ENCODE data around the gene C4B.
"Not testable (repeated sequence)": the region's sequence is repeated elsewhere in the genome, so short reads cannot be mapped to it uniquely, and the experiment has no call there.

Gene C4B

DNA sequence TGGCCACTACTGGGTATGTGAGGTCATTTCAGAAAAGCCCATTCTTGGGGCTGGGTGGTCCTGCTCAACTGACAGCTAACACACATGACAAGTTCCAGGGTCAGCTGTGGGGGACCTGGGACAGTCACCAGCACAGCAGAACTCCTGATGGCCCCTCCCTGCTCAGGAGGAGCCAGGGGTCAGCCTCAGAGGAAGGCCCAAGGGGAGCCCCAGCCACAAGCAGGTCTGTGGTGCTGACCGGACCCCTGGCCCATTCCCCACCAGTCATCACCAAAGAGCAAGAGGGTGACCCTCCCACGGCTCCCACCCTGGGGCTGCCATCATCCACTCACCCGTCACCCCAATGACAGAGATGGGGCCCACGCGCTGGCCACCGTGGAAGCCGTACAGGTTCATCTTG is 41.7 kb downstream of the C4B start:
- no peak for DNase-seq

DNA sequence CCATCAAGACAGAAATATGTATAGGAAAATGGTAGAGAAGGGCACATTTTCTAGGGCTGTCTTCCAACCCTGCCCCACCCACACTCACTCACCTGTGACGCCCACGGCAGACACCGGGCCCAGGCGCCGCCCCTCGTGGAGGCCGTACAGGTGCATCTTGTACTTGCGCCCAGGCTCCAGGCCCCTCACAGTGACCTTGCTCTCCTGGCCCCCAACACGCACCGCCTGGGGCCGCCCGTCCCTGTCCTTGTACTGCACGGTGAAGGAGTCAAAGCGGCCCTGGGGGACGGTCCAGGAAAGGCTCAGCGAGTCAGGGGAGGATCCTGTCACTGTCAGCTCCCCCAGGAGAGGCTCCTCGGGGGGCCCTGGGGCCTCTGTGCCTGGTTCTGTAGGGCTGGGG is 43.4 kb downstream of the C4B start:
- no peak for DNase-seq

DNA sequence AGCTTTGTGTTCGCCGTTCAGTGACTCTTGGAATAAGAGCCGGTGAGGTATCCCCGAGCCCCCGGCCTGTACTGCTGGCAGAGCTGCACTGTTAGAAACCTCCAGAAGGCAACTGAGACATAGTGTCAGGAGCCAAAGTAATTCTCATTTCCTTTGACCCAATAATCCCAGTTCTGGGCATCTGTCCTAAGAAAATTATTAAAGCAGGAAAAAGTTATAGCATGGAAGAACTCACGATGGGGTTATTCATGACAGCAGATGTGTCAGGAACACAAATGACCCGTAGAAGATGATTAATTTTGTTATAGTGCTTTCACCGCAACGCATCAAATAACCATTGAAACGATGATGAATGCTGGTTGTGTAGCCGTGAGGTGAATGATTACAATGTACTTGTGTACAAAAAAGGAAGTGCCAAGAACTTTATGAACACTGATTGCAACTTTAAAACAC is 43.9 kb downstream of the C4B start:
- no peak for DNase-seq

DNA sequence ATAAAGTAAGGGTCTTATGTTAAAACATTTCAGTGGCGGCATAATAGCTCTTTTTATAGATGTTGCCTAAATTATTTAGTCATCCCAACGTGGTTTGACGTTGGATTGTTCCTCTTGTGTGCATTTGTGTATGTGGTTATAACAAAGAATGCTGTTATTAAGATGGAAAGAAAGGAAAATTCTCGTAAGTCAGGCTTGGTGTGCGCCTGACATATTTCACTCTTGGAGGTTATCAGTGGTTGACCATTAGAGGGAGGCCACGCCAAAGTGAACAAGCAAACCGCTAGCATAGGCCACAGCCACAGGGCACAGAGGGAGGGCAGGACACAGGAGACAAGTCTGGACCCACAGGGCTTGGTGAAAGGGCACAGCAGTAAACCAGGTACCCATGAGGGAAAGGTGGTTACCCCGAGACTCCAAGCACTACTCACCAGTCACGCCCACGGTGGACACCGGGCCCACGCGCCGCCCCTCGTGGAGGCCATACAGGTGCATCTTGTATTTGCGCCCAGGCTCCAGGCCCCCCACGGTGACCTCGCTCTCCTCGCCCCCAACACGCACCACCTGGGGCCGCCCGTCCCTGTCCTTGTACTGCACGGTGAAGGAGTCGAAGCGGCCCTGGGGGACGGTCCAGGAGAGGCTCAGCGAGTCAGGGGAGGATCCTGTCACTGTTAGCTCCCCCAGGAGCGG is 46.5 kb downstream of the C4B start:
- no peak for DNase-seq

DNA sequence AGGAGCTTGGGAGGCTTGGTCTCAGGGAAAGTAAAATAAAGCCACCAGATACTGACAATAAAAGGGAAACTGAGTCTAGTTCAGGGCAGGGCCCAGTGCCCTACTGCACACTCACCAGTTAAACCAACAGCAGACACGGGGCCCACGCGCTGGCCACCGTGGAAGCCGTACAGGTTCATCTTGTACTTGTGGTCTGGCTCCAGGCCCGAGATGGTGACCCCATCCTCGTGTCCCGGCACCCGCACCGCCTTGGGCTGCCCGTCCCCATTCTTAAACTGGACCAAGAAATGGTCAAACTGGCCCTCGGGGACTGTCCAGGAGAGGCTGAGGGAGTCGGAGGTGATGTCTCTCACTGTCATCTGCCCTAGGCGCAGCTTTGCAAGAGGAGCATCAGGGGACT is 50.1 kb downstream of the C4B start:
- DNase-seq = no peak

DNA sequence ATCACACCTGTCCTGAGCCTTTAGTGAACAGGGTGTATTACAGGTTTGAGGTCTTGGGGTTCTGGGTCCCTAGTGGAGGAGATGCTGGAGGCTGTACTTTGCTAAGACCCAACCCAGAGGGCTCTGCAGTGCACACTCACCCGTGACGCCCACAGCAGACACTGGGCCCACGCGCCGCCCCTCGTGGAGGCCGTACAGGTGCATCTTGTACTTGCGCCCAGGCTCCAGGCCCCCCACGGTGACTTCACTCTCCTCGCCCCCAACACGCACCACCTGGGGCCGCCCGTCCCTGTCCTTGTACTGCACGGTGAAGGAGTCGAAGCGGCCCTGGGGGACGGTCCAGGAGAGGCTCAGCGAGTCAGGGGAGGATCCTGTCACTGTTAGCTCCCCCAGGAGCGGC is 52.9 kb downstream of the C4B start:
- DNase-seq = not testable (repeated sequence)

DNA sequence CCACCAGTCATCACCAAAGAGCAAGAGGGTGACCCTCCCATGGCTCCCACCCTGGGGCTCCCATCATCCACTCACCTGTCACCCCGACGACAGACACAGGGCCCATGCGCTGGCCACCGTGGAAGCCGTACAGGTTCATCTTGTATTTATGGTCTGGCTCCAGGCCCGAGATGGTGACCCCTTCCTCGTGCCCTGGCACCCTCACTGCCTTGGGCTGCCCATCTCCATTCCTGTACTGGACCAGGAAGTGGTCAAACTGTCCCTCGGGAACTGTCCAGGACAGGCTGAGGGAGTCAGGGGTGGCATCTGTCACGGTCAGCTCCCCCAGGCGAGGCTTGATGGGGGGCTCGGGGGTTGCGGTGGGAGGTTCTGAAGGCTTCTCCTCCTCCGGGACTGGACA is 53.7 kb downstream of the C4B start:
- DNase-seq = not testable (repeated sequence)

DNA sequence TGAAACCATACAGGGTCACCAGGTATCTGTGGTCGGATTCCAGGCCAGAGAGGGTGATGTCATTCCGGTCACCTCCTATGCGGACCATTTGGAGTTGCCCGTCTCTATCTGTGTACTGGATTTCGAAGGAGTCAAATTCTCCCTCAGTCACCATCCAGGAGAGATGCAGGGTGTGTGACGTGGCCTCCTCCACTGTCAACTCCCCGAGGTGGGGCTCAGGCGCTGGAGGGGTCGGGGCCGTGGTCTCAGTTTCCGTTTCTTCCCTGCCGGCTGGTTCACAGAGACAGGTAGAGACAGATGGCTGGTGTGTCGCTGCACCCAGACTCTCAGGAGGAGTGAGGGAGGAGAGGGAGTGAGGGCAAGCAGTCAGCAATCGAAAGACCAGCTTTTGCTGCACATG is 54.3 kb downstream of the C4B start:
- no peak for DNase-seq

DNA sequence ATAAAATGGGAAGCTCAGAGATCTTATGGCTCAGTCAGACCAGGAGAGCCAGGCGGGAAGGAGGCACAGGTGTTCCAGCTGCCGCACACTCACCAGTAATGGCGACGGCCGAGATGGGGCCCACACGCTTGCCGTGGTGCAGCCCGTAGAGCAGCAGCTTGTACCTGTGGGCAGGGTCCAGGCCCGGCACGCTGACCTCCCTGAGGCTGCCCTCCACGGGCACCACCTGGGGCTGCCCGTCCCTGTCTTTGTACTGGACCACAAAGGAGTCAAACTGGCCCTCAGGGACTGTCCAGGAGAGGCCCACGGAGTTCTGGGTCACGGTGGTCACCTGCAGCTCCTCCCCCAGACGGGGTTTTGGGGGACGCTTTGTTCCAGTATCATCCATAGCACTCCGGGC is 54.9 kb downstream of the C4B start:
- no peak for DNase-seq

DNA sequence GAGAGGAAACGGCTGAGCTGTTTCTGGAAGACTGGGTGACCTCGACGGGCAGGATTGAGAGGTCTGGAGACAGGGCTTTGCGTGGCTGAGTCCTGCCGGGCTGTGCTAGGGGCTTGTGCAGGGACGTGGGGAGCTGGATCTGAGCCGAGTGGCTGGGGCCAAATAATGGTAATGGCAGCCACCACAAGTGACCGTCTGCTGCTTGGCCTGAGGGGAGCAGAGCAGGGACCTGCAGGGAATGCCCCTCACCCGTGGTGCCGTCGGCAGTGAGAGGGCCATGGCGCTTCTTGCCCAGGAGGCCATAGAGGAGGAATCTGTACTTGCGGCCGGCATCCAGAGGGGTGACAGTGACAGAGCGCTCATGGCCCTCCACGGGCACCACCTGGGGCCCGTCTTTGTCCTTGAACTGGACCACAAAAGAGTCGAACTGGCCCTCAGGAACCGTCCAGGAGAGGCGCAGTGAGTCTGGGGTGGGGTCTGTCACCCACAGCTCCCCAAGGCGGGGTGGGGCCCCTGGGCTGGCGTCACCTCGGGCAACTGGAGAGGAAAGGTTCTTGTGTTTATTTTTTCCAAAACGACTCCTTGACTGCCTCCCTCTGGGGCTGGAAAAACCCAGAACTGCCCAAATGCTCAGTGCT is 55.4 kb downstream of the C4B start:
- DNase-seq = no peak

DNA sequence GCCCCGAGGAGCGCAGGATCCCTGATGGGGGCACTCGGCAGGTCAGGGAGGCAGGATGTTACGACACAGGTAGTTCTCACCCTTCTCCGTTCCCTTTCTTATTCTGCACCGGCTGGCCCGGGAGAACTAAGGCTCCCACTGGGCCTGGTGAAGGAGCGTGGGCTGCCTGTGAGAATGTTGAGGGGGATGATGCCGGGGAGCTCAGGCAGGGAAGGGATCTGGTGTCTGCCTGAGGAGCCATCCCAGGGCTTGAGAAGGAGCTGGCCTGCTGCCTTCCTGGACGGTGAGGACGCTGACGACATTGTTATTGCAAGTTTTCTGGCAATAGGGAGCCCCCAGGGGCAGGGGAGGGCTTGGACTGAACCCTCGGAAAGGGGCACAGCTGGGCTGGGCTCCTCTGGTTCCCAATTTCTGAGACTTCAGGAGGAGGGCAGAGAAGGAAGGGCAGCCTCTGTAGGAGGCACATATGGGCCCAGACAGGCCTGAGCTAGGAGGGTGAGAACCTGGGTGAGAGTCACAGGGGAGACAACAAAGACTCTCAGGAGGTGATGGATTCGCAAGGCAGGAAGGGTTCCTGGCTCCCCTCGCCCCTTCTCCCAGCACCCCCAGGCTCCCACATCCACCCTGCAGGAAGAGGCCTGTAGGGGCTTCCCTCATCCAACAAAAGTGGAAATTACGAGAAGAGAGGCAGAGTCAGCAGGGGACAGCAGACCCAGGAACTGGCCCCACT is 56.4 kb downstream of the C4B start:
- DNase-seq = no peak

DNA sequence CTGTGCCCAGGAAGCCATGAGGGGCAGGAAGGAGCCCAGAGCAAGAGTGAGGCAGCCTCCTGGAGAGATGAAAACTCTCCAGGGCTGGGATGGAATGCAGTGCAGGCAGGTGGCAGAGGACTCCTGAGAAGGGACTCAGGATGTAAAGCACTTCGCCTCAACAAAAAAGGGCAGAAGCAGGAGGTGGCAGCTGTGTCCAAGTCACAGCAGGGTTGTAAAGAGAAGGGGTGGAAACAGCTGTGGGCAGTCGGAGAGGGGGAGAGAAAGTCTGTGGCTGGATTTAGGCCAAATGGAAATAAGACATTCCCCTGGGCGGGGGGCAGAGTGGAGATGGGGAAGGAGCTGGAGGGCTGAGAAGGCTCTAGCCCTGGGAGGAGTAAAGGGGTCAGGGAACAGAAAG is 58.5 kb downstream of the C4B start:
- DNase-seq = no peak

DNA sequence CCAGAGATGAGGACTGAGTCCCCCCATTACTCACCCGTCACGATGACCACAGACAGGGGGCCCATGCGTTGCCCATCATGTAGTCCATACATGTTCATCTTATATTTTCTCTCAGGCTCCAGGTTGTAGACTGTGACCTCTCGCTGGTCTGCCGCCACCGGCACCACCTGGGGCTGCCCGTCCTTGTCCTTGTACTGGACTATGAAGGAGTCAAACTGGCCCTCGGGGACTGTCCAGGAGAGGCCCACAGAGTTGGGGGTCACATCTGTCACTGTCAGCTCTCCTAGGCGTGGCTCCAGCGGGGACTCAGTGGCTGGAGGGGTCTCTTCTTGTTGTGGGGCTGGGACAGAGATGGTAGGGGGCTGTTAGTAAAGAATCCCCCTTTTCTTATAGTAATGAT is 59.0 kb downstream of the C4B start:
- DNase-seq = no peak

DNA sequence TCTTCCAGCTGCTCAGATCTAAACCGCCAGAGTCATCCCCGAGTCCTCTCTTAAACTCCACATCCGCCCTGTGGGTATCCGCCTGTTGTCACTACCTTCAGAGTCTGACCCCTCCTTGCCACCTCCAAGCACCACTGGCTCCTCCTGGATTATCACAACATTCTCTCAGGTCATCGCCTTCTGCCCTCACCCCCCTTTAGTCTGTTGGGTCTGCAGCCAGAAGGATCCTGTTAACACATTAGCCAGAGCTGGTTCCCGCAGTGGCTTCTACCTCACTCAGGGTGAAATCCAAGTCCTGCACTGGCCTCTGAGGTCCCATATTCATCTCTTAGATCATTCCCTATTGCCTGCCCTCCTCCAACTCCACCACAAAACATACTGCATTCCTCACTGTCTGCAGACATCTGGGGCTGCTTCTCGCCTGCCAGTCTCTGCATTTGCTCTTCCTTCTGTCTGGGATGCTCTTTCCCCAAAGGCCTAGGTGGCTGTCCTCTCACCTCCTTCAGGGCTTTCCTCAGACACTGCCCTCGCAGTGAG is 60.5 kb downstream of the C4B start:
- no peak for DNase-seq

DNA sequence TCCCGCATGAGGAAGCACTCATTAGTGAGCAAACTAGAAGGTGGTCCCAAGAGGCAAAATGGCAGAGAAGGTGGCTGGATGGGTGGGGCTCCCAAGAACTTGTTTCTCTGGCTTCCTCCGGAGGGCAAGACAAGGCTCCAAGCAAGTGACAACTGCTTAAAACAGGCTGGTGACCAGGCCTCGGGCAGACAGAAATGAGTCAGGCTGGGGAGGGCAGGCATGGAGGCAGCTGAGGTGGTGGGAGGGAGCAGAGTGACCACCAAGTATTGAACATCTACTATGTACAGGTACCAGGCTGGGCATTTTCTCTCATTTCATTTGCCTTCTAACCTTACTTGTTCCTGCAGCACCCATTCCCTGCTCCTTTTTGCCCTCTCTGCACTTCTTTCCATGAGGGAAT is 61.2 kb downstream of the C4B start:
- DNase-seq = no peak

DNA sequence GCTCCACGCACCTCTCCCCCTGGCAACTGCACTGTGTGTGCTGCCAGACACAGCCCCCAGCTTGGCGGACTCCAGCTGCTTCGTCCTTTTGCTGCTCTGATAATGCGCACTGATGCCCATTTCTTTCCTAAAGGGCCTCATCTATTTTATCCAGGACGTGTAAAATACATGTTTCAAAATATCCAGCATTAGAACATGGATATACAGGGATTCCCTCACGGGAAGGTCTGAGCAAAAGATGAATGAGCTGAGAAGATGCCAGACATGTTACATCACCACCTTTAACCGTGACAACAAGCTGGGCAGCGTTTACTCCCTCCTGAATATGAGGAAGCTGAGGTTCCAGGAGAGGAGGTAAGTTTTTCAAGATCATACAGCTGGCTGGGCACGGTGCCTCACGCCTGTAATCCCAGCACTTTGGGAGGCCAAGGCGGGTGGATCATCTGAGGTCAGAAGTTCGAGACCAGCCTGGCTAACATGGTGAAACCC is 61.8 kb downstream of the C4B start:
- no peak for DNase-seq

DNA sequence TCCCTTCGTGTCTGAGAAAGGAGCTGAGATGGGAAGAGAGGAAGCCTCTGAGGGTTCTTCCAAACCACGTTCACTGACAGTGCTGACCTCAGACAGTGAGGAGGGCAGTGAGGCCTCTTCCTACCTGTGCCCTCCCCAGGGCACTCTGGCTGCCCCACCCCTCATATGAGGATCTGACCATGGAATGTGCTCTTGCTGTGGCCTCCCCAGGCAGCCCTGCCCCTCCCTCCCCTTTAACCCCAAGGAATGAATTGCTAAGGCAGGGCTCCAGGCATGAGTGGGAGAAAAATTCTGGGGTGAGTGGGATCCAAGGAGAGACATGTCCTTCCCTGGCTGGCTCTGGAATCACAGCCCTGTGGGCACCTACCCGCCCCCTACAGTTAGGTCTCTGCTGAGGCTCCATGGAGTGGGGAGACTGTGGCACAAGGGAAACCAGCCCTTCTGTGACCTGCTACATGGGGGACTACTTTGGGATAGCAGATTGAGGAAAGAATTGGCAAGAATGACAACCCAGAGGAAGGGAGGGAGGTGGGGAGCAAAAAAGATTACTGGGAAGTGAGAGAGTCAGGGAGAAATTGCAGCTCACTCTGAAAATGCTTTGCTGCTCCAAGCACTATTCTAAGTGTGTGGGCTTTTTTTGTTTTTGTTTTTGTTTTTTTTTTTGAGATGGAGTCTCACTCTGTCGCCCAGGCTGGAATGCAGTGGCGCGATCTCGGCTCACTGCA is 65.1 kb downstream of the C4B start:
- DNase-seq = no peak

DNA sequence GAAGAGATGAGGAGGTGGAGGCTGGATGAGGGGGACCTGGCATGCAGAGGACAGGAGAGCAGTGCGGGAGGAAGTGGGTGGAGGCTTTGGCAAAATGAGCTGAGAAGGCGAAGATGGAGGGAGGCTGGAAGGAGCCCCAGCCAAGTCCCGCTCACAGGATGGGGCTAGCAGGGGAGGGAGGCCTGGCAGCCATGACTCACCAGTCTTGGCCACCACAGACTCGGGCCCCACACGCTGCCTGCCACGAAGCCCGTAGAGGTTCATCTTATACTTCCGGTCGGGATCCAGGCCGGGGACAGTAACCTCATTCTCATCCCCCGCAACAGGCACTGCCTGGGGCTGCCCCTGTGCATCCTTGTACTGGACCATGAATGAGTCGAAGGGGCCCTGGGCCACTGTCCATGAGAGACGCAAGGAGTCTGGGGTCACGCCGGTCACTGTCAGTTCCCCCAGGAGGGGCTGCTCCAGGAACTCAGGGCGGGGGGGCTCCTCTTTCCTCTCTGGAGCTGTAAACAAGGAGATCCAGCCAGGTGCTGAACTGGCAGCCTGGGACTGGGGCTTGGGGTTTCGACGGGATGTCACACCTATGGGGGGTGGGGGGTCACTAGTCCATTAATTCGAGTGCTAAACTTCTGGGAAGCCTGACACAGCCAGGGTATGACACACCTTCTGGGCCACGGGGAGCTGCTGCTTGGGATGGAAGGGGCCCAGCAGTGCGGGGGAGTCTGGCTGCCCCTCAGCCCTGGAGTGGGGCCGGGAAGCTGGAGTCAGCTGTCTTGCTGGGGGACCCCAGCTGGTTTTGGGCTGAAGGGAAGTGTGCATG is 66.8 kb downstream of the C4B start:
- DNase-seq = no peak

DNA sequence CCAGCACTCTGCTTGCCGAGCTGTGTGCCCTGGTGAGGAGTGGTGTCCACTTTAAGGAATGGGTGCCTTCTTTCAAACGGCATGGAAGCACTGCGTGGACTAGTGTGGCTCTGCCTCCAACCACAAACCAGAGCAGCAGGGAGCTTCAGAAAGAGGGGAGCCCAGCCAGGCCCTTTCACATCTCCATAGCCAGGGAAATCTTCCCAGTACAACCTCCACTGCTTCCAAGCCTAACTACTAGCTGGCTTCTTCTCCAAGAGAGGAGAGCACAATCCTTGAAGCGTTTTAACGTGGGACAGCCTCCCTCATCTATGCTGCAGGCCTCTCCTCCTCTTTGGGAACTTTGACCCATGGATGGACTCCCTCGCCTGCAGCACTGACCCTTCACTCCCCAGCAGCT is 67.9 kb downstream of the C4B start:
- no peak for DNase-seq

DNA sequence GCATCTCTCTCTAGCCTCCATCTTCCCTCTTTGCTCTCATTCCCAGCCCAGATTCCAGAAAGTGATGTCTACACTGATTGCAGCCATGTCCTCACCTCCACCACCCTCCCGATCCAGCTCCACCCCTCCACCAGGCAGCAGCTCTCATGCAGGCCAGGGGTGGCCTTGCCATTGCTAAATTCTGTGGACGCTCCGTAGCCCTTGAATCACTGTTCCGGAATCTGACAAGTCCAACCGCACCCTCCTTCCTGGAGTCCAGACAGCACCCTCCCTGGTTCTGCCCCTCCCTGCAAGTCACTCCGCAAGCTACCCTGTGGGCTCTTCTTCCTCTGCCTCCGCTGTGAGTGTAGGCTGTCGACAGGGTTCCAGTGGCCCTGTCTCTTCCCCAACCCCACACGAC is 68.3 kb downstream of the C4B start:
- no peak for DNase-seq

DNA sequence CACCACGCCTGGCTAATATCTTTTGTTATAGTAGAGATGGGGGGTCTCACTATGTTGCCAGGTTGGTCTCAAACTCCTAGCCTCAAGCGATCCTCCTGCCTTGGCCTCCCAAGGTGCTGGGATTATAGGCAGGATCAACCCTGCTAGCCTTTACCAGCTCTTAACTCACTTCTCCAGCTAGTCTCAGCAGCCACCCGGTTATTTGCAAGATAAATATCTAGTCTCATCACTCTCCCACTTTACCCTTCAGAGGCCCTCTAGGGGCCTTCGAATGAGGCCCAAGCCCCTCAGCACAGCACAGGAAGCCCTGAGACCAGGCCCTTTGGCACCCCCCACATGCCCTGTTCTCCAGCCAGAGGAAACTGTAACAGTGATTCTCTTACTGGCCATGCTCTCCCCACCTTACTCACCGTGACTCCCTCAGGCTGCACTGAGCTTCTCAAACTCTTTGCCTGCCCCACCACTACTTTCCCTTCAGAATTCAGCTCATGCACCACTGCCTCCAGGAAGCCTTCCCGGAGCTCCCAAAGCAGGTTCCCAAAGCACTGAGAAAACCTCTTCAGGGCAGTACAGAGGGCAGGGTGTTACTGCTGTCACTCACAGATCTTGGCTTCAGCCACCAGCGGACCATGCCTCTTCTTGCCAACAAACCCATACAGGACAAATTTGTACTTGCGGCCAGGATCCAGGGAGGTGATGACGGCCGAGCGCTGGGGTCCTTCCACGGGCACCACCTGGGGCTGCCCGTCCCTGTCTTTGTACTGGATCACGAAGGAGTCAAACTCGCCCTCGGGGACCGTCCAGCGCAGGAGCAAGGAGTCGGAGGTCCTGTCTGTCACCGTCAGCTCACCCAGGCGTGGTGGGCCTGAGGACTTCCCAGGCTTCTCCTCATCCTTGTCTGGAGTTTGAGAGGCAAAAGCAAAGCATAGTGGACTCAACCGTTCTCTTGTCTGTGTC is 69.5 kb downstream of the C4B start:
- no peak for DNase-seq
